Left lung (tissue), 10 donors: ENCODE measurements around the gene RPA1. TPM values are rescaled to one million over a fixed set of nuclear protein-coding genes. Genes with fewer than 3 reads are reported as not detected.

ENCODE experiments used
- ATAC-seq: fragments of 200-7000 bp; cut with Tn5 transposase; one replicate; pipeline ENCODE4 v1.9.1; 2020; ENCODE audit warnings: moderate library complexity
- DNase-seq, 4 donors: peaks; one replicate each; pipeline ENCODE4 v3.0.0-alpha.2; 2013 to 2020
- H3K27ac ChIP-seq, 2 donors: fragments of 200-600 bp; sonication (generic) in 1 of 2; one replicate each; pipeline versions ENCODE4 v1.5.0 to v1.8.0; 2020 to 2021
- H3K27me3 ChIP-seq, 2 donors: fragments of 200-600 bp; sonication (generic) in 1 of 2; one replicate each; pipeline versions ENCODE4 v1.5.0 to v1.8.0; 2020 to 2021
- H3K36me3 ChIP-seq, 2 donors: fragments of 200-600 bp; sonication (generic) in 1 of 2; one replicate each; pipeline versions ENCODE4 v1.5.0 to v1.8.0; 2020 to 2021
- H3K4me1 ChIP-seq, 2 donors: fragments of 200-600 bp; one replicate each; pipeline ENCODE4 v1.8.0; 2021
- H3K4me3 ChIP-seq, 2 donors: fragments of 200-600 bp; sonication (generic) in 1 of 2; one replicate each; pipeline versions ENCODE4 v1.5.0 to v1.8.0; 2020 to 2021; ENCODE audit warnings: mild to moderate bottlenecking in 1 of 2
- H3K9me3 ChIP-seq, 2 donors: fragments of 200-600 bp; sonication (generic) in 1 of 2; one replicate each; pipeline versions ENCODE4 v1.5.0 to v1.8.0; 2020 to 2021
- intact Hi-C, 2 donors: fragments of 100-400 bp; cut with DNase I; formaldehyde crosslinking; loops; one replicate each; pipeline versions ENCODE4 v1.11.2 to v1.14.2; 2022
- polyA plus RNA-seq, 6 donors: library from polyadenylated mRNA; unstranded; fragments of 120-200 nt; gene quantifications; one replicate each; pipeline ENCODE4 v1.2.1, GENCODE V29; 2013; ENCODE audit not compliant: insufficient read length in 6 of 6
- total RNA-seq, 2 donors: library from RNA; stranded (reverse); fragmentation: NEBNext Ultra II Directional; extraction: Animal tissue kit (Norgen Biotek cat#: 25700); gene quantifications; one replicate each; pipeline ENCODE4 v1.2.1, GENCODE V29; 2021
- TF ChIP-seq, protein P1 (sequence below), 2 donors: fragments of 200-600 bp; sonication (generic) in 1 of 2; IDR thresholded peaks; one replicate each; pipeline versions ENCODE4 v1.5.0 to v1.8.0; 2021; ENCODE audit warnings: antibody characterized with exemption in 2 of 2
- donor health status: DM: no; HTN: yes; CAD: no.
- donor health status: DM: no; HTN: no; CAD: no.

The RPA1 gene
- total and polyA plus RNA-seq, 8 donors: 73.4 to 150 (median 126) TPM

DNA sequence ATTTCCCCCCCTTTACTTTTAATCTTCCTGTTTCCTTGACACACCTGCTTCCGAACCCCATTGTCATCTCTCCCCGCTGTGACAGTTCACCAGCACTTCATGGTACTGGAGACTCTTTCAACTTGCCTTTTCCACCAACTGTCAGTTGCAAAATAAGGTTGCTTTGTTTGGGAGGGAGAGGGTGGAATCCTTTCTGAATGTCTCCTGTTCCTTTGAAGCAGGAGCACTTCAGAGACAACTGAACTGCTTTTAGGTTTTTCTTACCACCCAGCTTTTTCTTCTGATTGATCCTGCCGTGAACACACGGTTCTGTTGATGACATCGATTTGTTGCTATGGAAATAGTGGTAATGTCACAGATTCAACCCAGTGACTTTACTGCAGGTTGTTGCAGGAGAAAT, 42.0 kb downstream of the RPA1 start:
- H3K27ac ChIP-seq: no peak overlapping the region
- no peaks in the 10 kb centered on the region for H3K27me3 ChIP-seq
- no peaks in the 10 kb centered on the region for H3K4me1 ChIP-seq
- no peaks in the 10 kb centered on the region for H3K9me3 ChIP-seq
- TF ChIP-seq, protein P1, sequence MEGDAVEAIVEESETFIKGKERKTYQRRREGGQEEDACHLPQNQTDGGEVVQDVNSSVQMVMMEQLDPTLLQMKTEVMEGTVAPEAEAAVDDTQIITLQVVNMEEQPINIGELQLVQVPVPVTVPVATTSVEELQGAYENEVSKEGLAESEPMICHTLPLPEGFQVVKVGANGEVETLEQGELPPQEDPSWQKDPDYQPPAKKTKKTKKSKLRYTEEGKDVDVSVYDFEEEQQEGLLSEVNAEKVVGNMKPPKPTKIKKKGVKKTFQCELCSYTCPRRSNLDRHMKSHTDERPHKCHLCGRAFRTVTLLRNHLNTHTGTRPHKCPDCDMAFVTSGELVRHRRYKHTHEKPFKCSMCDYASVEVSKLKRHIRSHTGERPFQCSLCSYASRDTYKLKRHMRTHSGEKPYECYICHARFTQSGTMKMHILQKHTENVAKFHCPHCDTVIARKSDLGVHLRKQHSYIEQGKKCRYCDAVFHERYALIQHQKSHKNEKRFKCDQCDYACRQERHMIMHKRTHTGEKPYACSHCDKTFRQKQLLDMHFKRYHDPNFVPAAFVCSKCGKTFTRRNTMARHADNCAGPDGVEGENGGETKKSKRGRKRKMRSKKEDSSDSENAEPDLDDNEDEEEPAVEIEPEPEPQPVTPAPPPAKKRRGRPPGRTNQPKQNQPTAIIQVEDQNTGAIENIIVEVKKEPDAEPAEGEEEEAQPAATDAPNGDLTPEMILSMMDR (IDR thresholded peaks at IDR 0.05): no peak
- peaks cover 0 to 67% of the 10 kb centered on the region in 2 donors for H3K36me3 ChIP-seq
- H3K4me3 ChIP-seq: no peak overlapping the region
- ATAC-seq: no peak
- no peak for DNase-seq
- intact Hi-C loops: no loop called here

DNA sequence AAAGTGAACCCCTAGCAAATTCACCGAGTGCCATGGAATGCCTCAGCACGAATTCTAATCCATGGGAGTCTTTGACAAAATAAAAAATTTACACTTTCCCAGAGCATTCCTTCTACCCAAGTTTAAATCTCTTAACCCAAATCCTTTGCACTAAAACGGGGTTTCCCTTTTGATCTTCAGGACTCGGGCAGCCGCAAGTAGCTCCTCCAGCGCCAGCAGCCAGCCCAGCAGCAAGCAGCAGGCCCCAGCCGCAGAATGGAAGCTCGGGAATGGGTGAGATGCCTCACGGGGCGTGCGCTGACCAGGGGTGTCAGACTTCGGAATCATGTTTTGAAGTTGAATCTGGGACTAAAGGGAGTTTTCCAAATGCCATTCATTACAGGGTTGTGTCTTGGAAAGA, 42.4 kb downstream of the RPA1 start:
- Histone ChIP-seq H3K4me1 (no peaks in the 10 kb centered on the region), H3K27me3 (no peaks in the 10 kb centered on the region), H3K27ac (no peak overlapping the region), H3K4me3 (no peak overlapping the region), H3K9me3 (no peaks in the 10 kb centered on the region), H3K36me3 (peaks cover 0 to 72% of the 10 kb centered on the region in 2 donors)
- intact Hi-C loops: no loop called here
- TF ChIP-seq, protein P1 (IDR thresholded peaks at IDR 0.05): no peak
- DNase-seq: no peak
- ATAC-seq: no peak

DNA sequence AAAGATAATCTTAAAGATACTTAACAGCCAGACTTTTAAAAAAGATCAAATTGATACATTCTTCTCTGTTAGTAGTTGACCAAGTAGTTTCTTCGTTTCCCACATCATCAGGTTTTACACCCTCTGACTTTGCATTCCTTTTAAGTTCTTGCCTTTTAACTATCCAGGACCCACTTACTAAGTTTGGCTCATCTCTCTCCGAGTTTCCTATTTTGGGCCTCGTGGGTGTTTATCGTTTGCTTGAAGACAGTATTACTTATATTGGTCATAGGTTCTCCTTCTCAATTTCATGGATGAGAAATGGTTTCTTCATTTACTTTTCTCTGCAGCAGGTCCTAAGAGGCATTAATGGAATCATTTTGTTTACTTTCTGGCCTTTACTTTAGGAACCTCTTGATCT, 43.2 kb downstream of the RPA1 start:
- peaks cover 0 to 80% of the 10 kb centered on the region in 2 donors for H3K36me3 ChIP-seq
- H3K4me3 ChIP-seq: no peak overlapping the region
- no peak for DNase-seq
- TF ChIP-seq, protein P1 (IDR thresholded peaks at IDR 0.05): no peak
- ATAC-seq: no peak
- intact Hi-C loops: no loop called here
- H3K9me3 ChIP-seq: no peaks in the 10 kb centered on the region
- H3K4me1 ChIP-seq: no peaks in the 10 kb centered on the region
- no peaks in the 10 kb centered on the region for H3K27me3 ChIP-seq
- H3K27ac ChIP-seq: no peak overlapping the region

DNA sequence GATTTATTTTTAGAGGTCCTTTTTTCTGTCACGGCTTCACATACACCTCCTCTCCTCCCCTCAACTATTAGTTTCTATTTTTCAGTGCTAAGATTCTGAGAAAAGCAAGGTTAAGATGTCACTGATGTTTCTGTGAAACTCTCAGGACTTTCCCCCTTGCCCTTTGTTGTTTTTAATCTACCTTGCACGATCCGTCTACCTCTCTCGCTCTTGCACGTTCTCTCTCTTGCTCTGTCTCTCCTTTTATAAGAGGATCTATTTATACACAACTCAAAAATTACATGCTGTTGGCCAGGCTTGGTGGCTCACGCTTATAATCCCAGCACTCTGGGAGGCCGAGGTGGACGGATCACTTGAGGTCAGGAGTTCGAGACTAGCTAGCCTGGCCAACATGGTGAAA, 43.6 kb downstream of the RPA1 start:
- Histone ChIP-seq H3K36me3 (peaks cover 0 to 84% of the 10 kb centered on the region in 2 donors), H3K4me1 (no peaks in the 10 kb centered on the region), H3K9me3 (no peaks in the 10 kb centered on the region), H3K27me3 (no peaks in the 10 kb centered on the region), H3K4me3 (no peak overlapping the region), H3K27ac (no peak overlapping the region)
- DNase-seq (no peak), ATAC-seq (no peak)
- TF ChIP-seq, protein P1 (IDR thresholded peaks at IDR 0.05): no peak
- intact Hi-C loops: no loop called here

GRCh38 chr17:1875597-1875996, 45.8 kb downstream of the RPA1 start:
- intact Hi-C loops: no loop called here
- no peak for DNase-seq
- no peaks in the 10 kb centered on the region for H3K9me3 ChIP-seq
- TF ChIP-seq, protein P1 (IDR thresholded peaks at IDR 0.05): no peak
- H3K4me3 ChIP-seq: no peak overlapping the region
- no peak for ATAC-seq
- no peak overlapping the region for H3K27ac ChIP-seq
- H3K36me3 ChIP-seq: peaks cover 0 to 91% of the 10 kb centered on the region in 2 donors
- no peaks in the 10 kb centered on the region for H3K4me1 ChIP-seq
- no peaks in the 10 kb centered on the region for H3K27me3 ChIP-seq
